Astrocyte (in vitro differentiated cells and primary cell): ENCODE results near the gene PRKAR2B. TPM values are rescaled to one million over a fixed set of nuclear protein-coding genes. Genes with fewer than 3 reads are reported as not detected.

Experiments
- DNase-seq: peaks from one replicate; pipeline ENCODE4 v3.0.0-alpha.2; 2010; ENCODE audit warnings: low read depth
- FAIRE-seq: peaks from 2 replicates; lab custom pipeline; 2011; peaks lifted over from hg19 to GRCh38; lab: Jason Lieb, UNC
- H2AFZ ChIP-seq: 2 replicates; pipeline ENCODE4 v1.6.0; 2012; ENCODE audit warnings: low read depth, low read length, inconsistent platforms
- H3K27ac ChIP-seq: 2 replicates; pipeline ENCODE4 v1.5.1; 2011; ENCODE audit warnings: low read depth, low read length, inconsistent platforms
- H3K27me3 ChIP-seq: 2 replicates; pipeline ENCODE4 v1.6.0; 2011; ENCODE audit warnings: low read length, inconsistent platforms; ENCODE audit not compliant: insufficient read depth
- H3K36me3 ChIP-seq: 2 replicates; pipeline ENCODE4 v1.5.1; 2011; ENCODE audit warnings: low read length, inconsistent platforms; ENCODE audit not compliant: insufficient read depth
- H3K4me1 ChIP-seq: 2 replicates; pipeline ENCODE4 v1.5.1; 2011; ENCODE audit warnings: low read length, inconsistent platforms; ENCODE audit not compliant: insufficient read depth
- H3K4me2 ChIP-seq: 2 replicates; pipeline ENCODE4 v1.6.0; 2012; ENCODE audit warnings: low read length, inconsistent platforms
- H3K4me3 ChIP-seq: 2 replicates; pipeline ENCODE4 v1.5.1; 2011; ENCODE audit warnings: low read depth, mild to moderate bottlenecking, low read length, inconsistent platforms; ENCODE audit not compliant: insufficient read depth
- H3K79me2 ChIP-seq: 2 replicates; pipeline ENCODE4 v1.6.0; 2012; ENCODE audit warnings: mild to moderate bottlenecking, low read length, inconsistent platforms; ENCODE audit not compliant: insufficient read depth
- H3K9ac ChIP-seq: 2 replicates; pipeline ENCODE4 v1.6.0; 2012; ENCODE audit warnings: mild to moderate bottlenecking, low read length, inconsistent platforms
- H3K9me3 ChIP-seq: 2 replicates; pipeline ENCODE4 v1.5.1; 2012; ENCODE audit warnings: low read depth, mild to moderate bottlenecking, low read length, inconsistent platforms; ENCODE audit not compliant: insufficient read depth
- H4K20me1 ChIP-seq: 2 replicates; pipeline ENCODE4 v1.6.0; 2012; ENCODE audit warnings: low read length, inconsistent platforms; ENCODE audit not compliant: insufficient read depth
- H3K27ac Mint-ChIP-seq: one replicate; pipeline ENCODE4 v1.8.0; 2021; ENCODE audit warnings: mild to moderate bottlenecking, mixed read lengths; ENCODE audit not compliant: unreplicated experiment
- H3K27me3 Mint-ChIP-seq: one replicate; pipeline ENCODE4 v1.8.0; 2021; ENCODE audit warnings: low read depth, mixed read lengths; ENCODE audit not compliant: unreplicated experiment
- H3K36me3 Mint-ChIP-seq: one replicate; pipeline ENCODE4 v1.8.0; 2021; ENCODE audit warnings: low read depth, mixed read lengths; ENCODE audit not compliant: unreplicated experiment
- H3K4me1 Mint-ChIP-seq: one replicate; pipeline ENCODE4 v1.8.0; 2021; ENCODE audit warnings: low read depth, mixed read lengths; ENCODE audit not compliant: unreplicated experiment
- H3K4me3 Mint-ChIP-seq: one replicate; pipeline ENCODE4 v1.8.0; 2021; ENCODE audit warnings: mild to moderate bottlenecking, moderate library complexity, mixed read lengths; ENCODE audit not compliant: unreplicated experiment
- H3K9me3 Mint-ChIP-seq: one replicate; pipeline ENCODE4 v1.8.0; 2021; ENCODE audit warnings: mild to moderate bottlenecking, mixed read lengths; ENCODE audit not compliant: unreplicated experiment
- CTCF ChIP-seq: IDR thresholded peaks from 2 replicates; pipeline ENCODE4 v1.5.1; 2011; ENCODE audit warnings: low read depth, mild to moderate bottlenecking, inconsistent platforms, low read length, moderate library complexity; ENCODE audit not compliant: insufficient read depth
- EZH2 ChIP-seq: IDR thresholded peaks from 2 replicates; pipeline ENCODE4 v1.6.1; 2012; ENCODE audit warnings: mild to moderate bottlenecking, low read length, inconsistent platforms; ENCODE audit not compliant: insufficient read depth
- total RNA-seq: library from RNA; stranded (reverse); gene quantifications from 2 replicates; pipeline ENCODE4 v1.2.1, GENCODE V29; 2021

PRKAR2B gene
- total RNA-seq, 1 donor from 2014 or later, result 7.6 TPM

- H4K20me1 ChIP-seq, result peaks cover 7% of the 10 kb centered on the region
- Mint-ChIP-seq H3K4me1 (no peaks in the 10 kb centered on the region), H3K36me3 (peaks cover 15% of the 10 kb centered on the region), H3K4me3 (no peak overlapping the region), H3K9me3 (no peaks in the 10 kb centered on the region), H3K27me3 (no peaks in the 10 kb centered on the region), H3K27ac (no peak overlapping the region)
- H2AFZ ChIP-seq, result no peak overlapping the region
- H3K9me3 ChIP-seq, result no peaks in the 10 kb centered on the region
- no peak overlapping the region for H3K4me3 ChIP-seq
- H3K36me3 ChIP-seq, result peaks cover 36% of the 10 kb centered on the region
- no peaks in the 10 kb centered on the region for H3K79me2 ChIP-seq
- no peak for FAIRE-seq
- no peak for TF ChIP-seq EZH2
- no peak for TF ChIP-seq CTCF
- no peak overlapping the region for H3K9ac ChIP-seq
- no peaks in the 10 kb centered on the region for H3K27me3 ChIP-seq
- no peak for DNase-seq
- H3K27ac ChIP-seq, result no peak overlapping the region
- H3K4me1 ChIP-seq, result no peaks in the 10 kb centered on the region
- no peak overlapping the region for H3K4me2 ChIP-seq
Measured at GRCh38 chr7:107186240-107186639, 141.7 kb downstream of the PRKAR2B start.

- TF ChIP-seq CTCF, result no peak
- TF ChIP-seq EZH2, result no peak
- no peak overlapping the region for H3K4me3 ChIP-seq
- no peak overlapping the region for H2AFZ ChIP-seq
- no peaks in the 10 kb centered on the region for H3K79me2 ChIP-seq
- H3K36me3 ChIP-seq, result peaks cover 34% of the 10 kb centered on the region
- FAIRE-seq (no peak), DNase-seq (no peak)
- Mint-ChIP-seq H3K4me1 (no peaks in the 10 kb centered on the region), H3K4me3 (no peak overlapping the region), H3K27ac (no peak overlapping the region), H3K9me3 (no peaks in the 10 kb centered on the region), H3K27me3 (no peaks in the 10 kb centered on the region), H3K36me3 (peaks cover 15% of the 10 kb centered on the region)
- H3K27ac ChIP-seq, result no peak overlapping the region
- H3K4me2 ChIP-seq, result no peak overlapping the region
- H3K9ac ChIP-seq, result no peak overlapping the region
- peaks cover 8% of the 10 kb centered on the region for H4K20me1 ChIP-seq
- no peaks in the 10 kb centered on the region for H3K27me3 ChIP-seq
- no peaks in the 10 kb centered on the region for H3K9me3 ChIP-seq
- no peaks in the 10 kb centered on the region for H3K4me1 ChIP-seq
Measured at GRCh38 chr7:107187774-107188173, 143.3 kb downstream of the PRKAR2B start.

GRCh38 chr7:107190090-107190489 lies 145.6 kb downstream of the PRKAR2B start:
- H3K4me1 ChIP-seq, result no peaks in the 10 kb centered on the region
- no peaks in the 10 kb centered on the region for H3K9me3 Mint-ChIP-seq
- H3K4me1 Mint-ChIP-seq, result no peaks in the 10 kb centered on the region
- no peak overlapping the region for H3K4me3 ChIP-seq
- no peak for FAIRE-seq
- peaks cover 10% of the 10 kb centered on the region for H4K20me1 ChIP-seq
- no peak overlapping the region for H3K27ac Mint-ChIP-seq
- H3K9me3 ChIP-seq, result no peaks in the 10 kb centered on the region
- peaks cover 35% of the 10 kb centered on the region for H3K36me3 ChIP-seq
- no peaks in the 10 kb centered on the region for H3K79me2 ChIP-seq
- TF ChIP-seq EZH2, result no peak
- no peak for TF ChIP-seq CTCF
- no peaks in the 10 kb centered on the region for H3K27me3 Mint-ChIP-seq
- no peak overlapping the region for H3K9ac ChIP-seq
- H3K4me3 Mint-ChIP-seq, result no peak overlapping the region
- H3K27me3 ChIP-seq, result no peaks in the 10 kb centered on the region
- no peak overlapping the region for H3K27ac ChIP-seq
- DNase-seq, result no peak
- H3K36me3 Mint-ChIP-seq, result peaks cover 9% of the 10 kb centered on the region
- no peak overlapping the region for H3K4me2 ChIP-seq
- H2AFZ ChIP-seq, result no peak overlapping the region
